Muscle layer of duodenum (tissue), 2 donors: ENCODE data around the gene ENAM.

Experiments used
- H3K27ac ChIP-seq: one replicate; pipeline ENCODE4 v1.7.0; 2013; ENCODE audit warnings: mild to moderate bottlenecking, low read length
- H3K27me3 ChIP-seq: one replicate; pipeline ENCODE4 v1.7.0; 2013; ENCODE audit warnings: low read depth, mild to moderate bottlenecking, control low read depth, low read length
- H3K36me3 ChIP-seq, 2 donors: one replicate each; pipeline ENCODE4 v1.7.0; 2013; ENCODE audit warnings: low read length in 2 of 2, control low read depth in 1 of 2, mild to moderate bottlenecking in 1 of 2; ENCODE audit not compliant: insufficient read depth in 2 of 2, control insufficient read depth in 1 of 2
- H3K4me1 ChIP-seq, 2 donors: one replicate each; pipeline ENCODE4 v1.7.0; 2013; ENCODE audit warnings: low read length in 2 of 2, mild to moderate bottlenecking in 2 of 2, control low read depth in 1 of 2, moderate library complexity in 1 of 2; ENCODE audit not compliant: insufficient read depth in 2 of 2, control insufficient read depth in 1 of 2
- H3K4me3 ChIP-seq, 2 donors: one replicate each; pipeline ENCODE4 v1.7.0; 2013; ENCODE audit warnings: low read length in 2 of 2, low read depth in 1 of 2, mild to moderate bottlenecking in 1 of 2
- H3K9me3 ChIP-seq, 2 donors: one replicate each; pipeline ENCODE4 v1.7.0; 2013; ENCODE audit warnings: low read length in 2 of 2, control low read depth in 1 of 2, mild to moderate bottlenecking in 1 of 2; ENCODE audit not compliant: control insufficient read depth in 1 of 2
- donor health status: healthy.

Gene ENAM, protein sequence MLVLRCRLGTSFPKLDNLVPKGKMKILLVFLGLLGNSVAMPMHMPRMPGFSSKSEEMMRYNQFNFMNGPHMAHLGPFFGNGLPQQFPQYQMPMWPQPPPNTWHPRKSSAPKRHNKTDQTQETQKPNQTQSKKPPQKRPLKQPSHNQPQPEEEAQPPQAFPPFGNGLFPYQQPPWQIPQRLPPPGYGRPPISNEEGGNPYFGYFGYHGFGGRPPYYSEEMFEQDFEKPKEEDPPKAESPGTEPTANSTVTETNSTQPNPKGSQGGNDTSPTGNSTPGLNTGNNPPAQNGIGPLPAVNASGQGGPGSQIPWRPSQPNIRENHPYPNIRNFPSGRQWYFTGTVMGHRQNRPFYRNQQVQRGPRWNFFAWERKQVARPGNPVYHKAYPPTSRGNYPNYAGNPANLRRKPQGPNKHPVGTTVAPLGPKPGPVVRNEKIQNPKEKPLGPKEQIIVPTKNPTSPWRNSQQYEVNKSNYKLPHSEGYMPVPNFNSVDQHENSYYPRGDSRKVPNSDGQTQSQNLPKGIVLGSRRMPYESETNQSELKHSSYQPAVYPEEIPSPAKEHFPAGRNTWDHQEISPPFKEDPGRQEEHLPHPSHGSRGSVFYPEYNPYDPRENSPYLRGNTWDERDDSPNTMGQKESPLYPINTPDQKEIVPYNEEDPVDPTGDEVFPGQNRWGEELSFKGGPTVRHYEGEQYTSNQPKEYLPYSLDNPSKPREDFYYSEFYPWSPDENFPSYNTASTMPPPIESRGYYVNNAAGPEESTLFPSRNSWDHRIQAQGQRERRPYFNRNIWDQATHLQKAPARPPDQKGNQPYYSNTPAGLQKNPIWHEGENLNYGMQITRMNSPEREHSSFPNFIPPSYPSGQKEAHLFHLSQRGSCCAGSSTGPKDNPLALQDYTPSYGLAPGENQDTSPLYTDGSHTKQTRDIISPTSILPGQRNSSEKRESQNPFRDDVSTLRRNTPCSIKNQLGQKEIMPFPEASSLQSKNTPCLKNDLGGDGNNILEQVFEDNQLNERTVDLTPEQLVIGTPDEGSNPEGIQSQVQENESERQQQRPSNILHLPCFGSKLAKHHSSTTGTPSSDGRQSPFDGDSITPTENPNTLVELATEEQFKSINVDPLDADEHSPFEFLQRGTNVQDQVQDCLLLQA

DNA sequence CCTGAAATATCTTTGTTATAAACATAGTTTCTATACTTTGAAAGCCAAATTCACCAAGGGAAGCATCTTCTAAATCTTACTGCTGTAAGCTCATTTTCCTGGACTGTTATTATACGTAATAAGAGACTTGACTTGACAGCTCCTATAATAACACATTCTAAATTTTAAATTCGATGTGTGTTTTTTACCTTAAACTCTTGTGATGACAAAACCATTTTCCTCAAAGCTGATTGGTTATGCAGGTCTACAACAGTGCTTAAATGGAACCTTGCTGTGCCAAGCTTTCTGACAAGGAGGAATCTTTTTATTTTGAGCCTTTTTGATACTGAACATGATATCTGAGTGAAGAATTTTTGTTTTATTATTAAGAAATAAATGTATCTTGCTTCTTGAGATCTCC is at the start of gene ENAM:
ENAM (plus strand) TSS at position 301 of the 400 bp plus-strand sequence. CDS start 757 bp downstream, outside the sequence.
- H3K27me3 ChIP-seq, result no peaks in the 10 kb centered on the region
- H3K9me3 ChIP-seq, result no peaks in the 10 kb centered on the region
- H3K4me1 ChIP-seq, result no peaks in the 10 kb centered on the region
- no peaks in the 10 kb centered on the region for H3K36me3 ChIP-seq
- no peak within 1 kb of the TSS for H3K4me3 ChIP-seq
- no peak within 1 kb of the TSS for H3K27ac ChIP-seq

DNA sequence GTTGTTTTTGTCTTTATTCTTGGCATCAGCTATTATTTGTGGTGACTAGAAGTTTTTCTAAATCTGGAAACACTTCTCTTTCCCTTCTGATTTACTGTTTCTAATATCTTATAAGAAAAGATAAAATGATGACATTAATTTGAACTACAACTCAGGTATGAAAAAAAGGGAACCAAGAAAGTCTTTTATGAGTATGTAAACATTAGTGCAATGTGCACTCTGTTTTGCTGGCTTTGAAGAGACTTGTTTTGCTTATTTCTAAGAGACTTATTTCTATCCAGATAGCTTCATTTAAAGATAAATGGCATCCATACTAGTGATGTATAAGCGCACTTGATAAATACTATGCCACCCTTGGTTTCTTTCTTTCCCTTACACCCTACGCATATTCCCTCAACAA is 46.6 kb upstream of the ENAM start:
- Histone ChIP-seq H3K36me3 (no peaks in the 10 kb centered on the region), H3K27ac (no peak overlapping the region), H3K27me3 (no peaks in the 10 kb centered on the region), H3K4me3 (no peak overlapping the region), H3K9me3 (peaks cover 0 to 2% of the 10 kb centered on the region in 2 donors), H3K4me1 (no peaks in the 10 kb centered on the region)

DNA sequence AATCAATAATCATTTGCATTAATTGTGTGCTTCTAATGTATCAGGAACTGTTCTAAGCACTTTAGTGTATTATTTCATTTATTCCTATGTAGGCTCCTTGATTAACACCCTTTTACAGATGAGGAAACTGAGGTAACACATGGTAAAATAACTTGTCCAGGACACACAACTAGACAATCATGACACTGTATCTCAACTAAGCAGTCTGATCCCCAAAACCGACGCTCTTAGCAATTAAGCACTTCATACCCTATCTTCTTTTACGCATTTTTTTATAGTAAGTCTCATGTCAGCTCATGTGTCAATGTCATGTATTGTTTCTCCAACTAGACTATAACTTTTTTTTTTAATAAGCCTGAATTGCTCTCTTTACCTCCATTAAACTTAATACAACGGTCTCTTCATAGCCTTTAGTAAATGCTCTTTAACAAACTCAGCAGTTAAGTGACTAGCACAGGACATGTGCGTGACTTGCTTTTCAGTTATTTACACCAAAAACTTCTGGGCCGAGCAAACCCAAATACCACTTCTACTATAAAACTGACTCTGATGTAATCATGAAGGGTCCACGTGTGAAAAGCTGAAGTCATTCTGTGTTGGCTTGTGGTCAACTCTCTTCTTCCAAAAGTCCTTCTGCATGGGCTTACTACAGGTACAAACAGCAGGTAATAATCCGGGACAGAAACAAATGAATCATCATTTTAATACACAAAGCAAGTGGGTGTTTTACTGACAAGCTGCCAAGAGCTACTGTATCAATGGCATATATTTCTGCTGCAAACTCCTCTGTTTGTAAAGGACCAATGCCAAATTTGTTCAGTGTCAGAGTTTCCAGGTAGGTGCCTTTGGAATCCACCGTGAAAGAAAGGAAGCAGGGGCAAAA is 44.4 kb upstream of the ENAM start:
- Histone ChIP-seq H3K9me3 (no peaks in the 10 kb centered on the region), H3K36me3 (no peaks in the 10 kb centered on the region), H3K27me3 (no peaks in the 10 kb centered on the region), H3K4me3 (no peak overlapping the region), H3K4me1 (no peaks in the 10 kb centered on the region), H3K27ac (no peak overlapping the region)

DNA sequence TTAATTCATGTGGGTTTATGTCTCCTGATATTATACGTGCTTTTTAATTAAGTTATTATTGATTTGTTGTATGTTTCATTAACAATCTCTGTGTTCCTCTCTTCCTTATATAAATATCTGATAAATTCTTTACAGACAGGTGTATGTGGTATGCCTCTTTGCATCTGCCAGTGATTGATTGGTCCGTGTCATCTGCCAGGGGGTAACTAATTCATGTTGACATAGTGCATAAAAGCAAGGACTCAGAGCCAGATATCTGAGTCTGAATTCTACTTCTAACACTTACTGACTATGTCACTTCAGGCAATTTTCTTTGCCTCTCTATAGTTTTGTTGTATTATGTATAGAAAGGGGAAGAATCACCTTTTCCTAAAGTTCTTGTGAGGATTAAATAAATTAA is 41.7 kb upstream of the ENAM start:
- Histone ChIP-seq H3K4me1 (no peaks in the 10 kb centered on the region), H3K36me3 (no peaks in the 10 kb centered on the region)

DNA sequence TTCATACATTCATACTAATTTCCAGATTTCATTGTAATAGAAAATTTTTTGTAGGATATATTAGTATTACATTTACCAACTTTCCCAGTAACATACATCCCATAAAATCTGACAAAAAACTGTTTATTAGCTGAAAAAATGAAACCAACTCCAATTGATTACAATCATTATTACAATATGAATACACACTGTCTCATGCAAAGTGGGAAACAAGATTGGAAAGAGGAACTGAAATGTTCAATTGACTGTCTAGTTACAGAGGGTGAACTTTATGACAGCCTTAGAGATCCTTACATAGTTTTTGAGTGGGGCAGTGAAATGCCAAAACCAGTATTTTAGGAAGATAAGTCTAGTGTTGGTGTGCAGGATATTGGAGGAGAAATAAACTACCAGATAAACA is 38.8 kb upstream of the ENAM start:
- H3K27ac ChIP-seq, result no peak overlapping the region
- no peak overlapping the region for H3K4me3 ChIP-seq
- H3K36me3 ChIP-seq, result no peaks in the 10 kb centered on the region
- no peaks in the 10 kb centered on the region for H3K27me3 ChIP-seq
- no peaks in the 10 kb centered on the region for H3K9me3 ChIP-seq
- H3K4me1 ChIP-seq, result no peaks in the 10 kb centered on the region

More for the DNA sequence above, 41.7 kb upstream of the ENAM start:
- Histone ChIP-seq H3K27ac (no peak overlapping the region), H3K9me3 (no peaks in the 10 kb centered on the region), H3K4me3 (no peak overlapping the region), H3K27me3 (no peaks in the 10 kb centered on the region)

DNA sequence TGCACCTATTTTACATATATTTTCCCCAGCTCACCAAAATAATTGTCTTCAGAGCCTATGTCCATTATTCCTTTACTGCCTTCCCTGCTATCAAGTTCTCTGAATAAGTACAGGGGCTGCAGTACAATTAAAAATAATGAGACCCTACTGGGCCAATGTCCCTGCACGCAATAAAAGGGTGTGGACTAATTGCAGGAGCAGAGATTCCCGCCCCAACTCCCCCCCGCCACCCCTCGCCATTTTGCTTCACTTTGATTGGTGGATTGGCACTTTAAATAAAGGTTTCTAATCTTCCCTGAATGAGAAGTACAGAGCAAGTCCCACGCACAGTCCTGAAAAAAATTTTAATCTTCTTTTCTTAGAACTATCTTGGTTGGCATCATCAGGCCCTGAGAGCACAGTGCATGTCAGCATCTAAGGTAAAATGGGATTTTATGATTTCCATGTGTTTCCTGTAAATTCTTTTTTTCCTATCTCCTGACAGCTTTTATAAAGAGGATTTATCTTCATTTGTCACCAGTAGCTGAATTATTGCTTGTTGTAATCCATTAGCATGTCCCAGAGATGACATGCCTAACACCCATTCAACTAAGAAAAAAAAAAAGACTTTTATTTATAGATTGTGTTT is 36.5 kb upstream of the ENAM start, which contains the start of gene AMBN:
AMBN (plus strand) TSS at position 302 of the 628 bp plus-strand sequence; CDS start at position 405, 103 bp downstream.
- no peak within 1 kb of the TSS for H3K27ac ChIP-seq
- no peaks in the 10 kb centered on the region for H3K9me3 ChIP-seq
- no peak within 1 kb of the TSS for H3K4me3 ChIP-seq
- H3K27me3 ChIP-seq, result no peaks in the 10 kb centered on the region
- no peaks in the 10 kb centered on the region for H3K4me1 ChIP-seq
- no peaks in the 10 kb centered on the region for H3K36me3 ChIP-seq

DNA sequence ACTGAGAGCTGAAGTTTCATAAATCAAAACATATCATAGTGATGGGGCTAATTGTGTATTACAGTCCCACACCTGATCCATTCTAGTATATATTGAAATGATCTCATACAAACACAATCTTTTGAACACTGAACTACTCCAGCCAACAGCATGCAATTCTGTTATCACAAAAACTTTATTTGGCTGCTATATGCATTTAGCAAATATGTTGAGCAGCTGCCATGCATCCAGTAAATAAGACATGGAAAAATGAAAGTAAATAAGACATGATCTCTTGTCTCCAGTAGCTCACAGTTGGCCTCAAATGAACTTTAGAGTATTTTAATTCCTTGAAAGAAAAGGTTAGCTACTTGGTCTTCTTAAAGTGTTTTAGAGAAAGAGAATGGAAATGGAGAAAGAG is 34.3 kb upstream of the ENAM start:
- Histone ChIP-seq H3K27me3 (no peaks in the 10 kb centered on the region), H3K9me3 (no peaks in the 10 kb centered on the region), H3K27ac (no peak overlapping the region), H3K4me3 (no peak overlapping the region), H3K36me3 (no peaks in the 10 kb centered on the region), H3K4me1 (no peaks in the 10 kb centered on the region)

DNA sequence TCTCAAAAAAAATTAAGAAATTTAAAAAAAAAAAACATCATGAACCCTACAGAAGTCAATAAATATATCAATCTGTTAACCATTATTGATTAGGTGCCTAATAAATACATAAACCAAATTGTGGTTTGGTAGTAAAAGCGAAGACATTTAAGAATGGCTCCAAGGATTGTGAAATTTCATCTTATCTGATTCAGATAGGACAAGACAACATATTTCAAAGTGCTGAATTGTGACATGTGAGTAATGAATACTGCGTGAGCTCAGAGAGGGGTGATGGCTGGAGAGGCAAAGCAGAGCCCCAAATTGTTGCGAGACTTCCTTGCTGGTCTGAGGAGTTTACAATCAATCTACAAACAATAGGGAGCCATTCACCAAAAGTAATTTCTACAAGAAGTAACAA is 28.2 kb upstream of the ENAM start:
- no peak overlapping the region for H3K4me3 ChIP-seq
- no peaks in the 10 kb centered on the region for H3K36me3 ChIP-seq

DNA sequence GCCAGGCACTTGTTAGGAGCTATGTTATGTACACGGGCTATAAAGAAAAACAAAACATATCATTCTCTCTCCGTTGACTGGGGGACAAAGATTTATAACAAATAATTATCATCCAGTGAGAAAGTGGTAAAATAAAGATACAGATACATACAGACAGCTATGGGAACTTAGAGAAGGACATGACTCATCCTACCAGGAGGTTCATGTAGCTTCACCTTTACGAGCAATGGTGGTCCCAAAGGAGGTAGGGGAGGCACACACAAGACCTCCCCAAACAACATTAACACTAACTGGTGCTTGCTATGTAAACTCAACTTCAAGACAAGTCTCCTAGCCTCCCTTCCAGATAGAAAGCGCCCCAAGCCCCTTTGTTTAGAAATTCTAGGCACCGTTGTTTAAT is 27.6 kb upstream of the ENAM start:
- Histone ChIP-seq H3K36me3 (no peaks in the 10 kb centered on the region), H3K27me3 (no peaks in the 10 kb centered on the region), H3K4me1 (no peaks in the 10 kb centered on the region), H3K9me3 (no peaks in the 10 kb centered on the region), H3K4me3 (no peak overlapping the region), H3K27ac (no peak overlapping the region)

More for the DNA sequence above, 28.2 kb upstream of the ENAM start:
- no peaks in the 10 kb centered on the region for H3K4me1 ChIP-seq
- H3K27me3 ChIP-seq, result no peaks in the 10 kb centered on the region
- no peaks in the 10 kb centered on the region for H3K9me3 ChIP-seq
- H3K27ac ChIP-seq, result no peak overlapping the region

DNA sequence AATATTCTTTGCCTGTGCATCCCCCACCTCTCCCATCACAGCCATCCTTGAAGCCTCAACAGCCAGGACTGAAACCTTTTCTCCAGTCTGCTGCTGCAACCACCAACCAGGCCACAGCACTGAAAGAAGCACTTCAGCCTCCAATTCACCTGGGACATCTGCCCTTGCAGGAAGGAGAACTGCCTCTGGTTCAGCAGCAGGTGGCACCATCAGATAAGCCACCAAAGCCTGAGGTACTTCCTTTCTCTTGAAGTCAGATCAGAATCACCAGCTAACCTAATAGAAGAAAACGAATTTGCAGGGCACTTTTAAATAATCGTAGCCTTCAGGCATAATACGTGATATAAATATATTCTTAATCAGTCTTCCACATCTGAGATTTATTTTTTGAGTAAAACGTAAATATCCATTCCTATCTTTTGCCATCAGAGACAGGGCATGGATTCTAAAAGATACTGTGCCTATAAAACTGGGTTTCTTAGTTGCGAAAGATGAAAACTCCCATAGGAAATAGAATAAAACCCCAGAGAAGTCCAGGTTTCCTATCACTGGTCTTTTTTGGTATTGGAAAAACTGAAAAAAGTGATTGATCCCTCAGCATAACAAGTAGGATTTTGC is 27.0 kb upstream of the ENAM start:
- H3K36me3 ChIP-seq, result no peaks in the 10 kb centered on the region
- no peak overlapping the region for H3K27ac ChIP-seq
- no peaks in the 10 kb centered on the region for H3K4me1 ChIP-seq
- no peak overlapping the region for H3K4me3 ChIP-seq
- H3K27me3 ChIP-seq, result no peaks in the 10 kb centered on the region
- H3K9me3 ChIP-seq, result no peaks in the 10 kb centered on the region
